ENCODE measurements around the gene SEMA3D.

The SEMA3D gene

GRCh38 chr7:85186521-85187241, at the start of gene SEMA3D:
SEMA3D (minus strand) TSS chr7:85187056; CDS start chr7:85121891, 65,165 bp downstream.
- no peak for FAIRE-seq

GRCh38 chr7:85234730-85235129, 47.9 kb upstream of the SEMA3D start:
- FAIRE-seq, result no peak

GRCh38 chr7:85232068-85232467, 45.2 kb upstream of the SEMA3D start:
- no peak for FAIRE-seq

DNA sequence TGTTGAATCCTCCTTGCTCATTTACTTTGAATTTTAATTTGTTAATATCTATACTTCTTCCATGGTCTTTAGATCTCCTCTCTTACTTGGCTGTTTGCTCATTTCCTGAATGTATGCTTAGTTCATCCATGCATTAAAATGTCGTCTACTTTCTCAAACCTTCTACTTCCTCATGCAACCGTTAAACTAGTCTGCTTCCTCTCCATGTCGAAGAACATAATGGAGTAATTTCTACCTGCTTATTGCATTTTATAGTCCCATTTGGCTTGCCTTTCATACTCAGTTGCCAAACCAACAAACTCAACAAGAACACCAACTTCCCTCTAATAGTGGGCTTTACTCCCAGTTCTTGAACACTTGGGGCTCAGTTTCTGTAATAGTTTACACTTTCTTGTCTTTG, 43.8 kb upstream of the SEMA3D start:
- no peak for FAIRE-seq

GRCh38 chr7:85229544-85229943, 42.7 kb upstream of the SEMA3D start:
- no peak for FAIRE-seq

GRCh38 chr7:85226361-85227085, 39.7 kb upstream of the SEMA3D start:
- no peak for FAIRE-seq

DNA sequence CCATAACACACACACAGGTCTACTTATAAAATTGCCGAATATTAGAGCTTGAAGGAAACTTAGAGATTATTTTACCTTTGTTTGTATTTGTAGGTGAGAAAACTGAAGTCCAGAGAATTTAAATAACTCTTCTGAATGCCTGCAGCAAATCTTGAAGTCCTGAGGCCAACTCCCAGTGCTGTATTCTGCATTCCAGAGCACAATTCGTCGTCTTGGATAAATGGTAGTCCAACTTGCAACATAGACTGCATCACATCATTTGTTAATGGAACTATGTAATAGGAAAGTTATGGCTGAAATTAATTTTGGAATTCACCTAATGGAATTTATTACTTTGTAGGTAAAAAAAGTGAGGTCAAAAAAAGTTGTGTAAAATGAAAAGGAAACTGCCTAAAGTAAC, 37.3 kb upstream of the SEMA3D start:
- no peak for FAIRE-seq

DNA sequence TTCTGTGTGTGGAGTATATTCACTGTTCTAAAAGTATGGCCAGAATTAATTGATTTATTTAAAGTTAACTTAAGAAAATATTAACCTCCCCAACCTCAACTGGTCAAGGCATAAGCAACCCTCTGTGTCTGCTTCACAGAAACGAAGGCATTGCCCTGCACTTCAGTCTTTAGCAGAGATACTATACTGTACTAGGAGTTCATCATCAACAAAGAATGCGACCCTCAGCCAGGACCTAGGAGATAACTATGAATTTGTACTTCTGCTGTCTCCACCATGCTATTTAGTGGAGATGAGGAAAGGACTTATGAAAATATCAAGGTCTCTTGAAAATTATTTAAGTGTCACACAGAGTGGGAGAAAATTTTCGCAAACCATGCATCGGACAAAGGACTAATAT, 35.7 kb upstream of the SEMA3D start:
- no peak for FAIRE-seq

- FAIRE-seq, result no peak
Measured at GRCh38 chr7:85221796-85222195, 34.9 kb upstream of the SEMA3D start.

DNA sequence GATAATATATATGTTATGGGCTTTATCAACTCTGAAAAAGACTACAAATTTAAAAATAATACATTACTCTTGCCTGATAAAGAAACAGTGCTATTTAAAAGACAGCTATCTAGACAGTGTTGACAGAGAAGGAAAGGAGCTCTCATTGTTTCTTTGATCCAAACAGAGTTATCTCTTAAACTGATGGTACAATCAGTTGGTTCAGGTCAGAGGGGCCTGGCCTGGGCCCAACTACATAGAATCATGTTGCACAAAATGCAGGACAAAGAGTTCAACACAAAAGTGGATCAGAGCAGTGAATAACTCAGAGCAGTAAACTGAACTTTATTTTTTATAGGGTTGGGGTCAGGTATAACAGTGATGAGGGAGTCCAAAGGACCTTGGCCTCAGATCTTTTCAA, 33.8 kb upstream of the SEMA3D start:
- FAIRE-seq, result no peak

- FAIRE-seq, result no peak
Measured at GRCh38 chr7:85220023-85220422, 33.2 kb upstream of the SEMA3D start.

GRCh38 chr7:85217085-85217484, 30.2 kb upstream of the SEMA3D start:
- no peak for FAIRE-seq

DNA sequence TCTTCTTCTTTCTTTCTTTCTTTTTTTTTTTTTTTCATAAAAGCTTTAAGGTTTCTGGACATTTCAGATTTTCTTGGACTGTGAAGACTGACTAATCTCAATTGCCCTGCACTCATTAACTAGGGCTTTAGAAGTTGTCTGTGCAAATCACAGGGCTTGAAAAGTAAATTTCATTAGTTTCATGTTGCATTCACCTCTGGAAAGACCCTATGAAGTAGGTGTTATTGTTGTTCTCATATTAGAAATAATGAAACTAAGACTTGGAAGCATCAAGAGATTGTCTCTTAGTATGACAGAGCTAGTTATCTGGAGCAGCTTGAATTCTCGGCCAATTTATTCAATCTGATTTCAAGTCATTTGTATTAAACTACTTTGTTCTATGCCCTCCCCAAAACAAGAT, 28.2 kb upstream of the SEMA3D start:
- FAIRE-seq, result no peak

DNA sequence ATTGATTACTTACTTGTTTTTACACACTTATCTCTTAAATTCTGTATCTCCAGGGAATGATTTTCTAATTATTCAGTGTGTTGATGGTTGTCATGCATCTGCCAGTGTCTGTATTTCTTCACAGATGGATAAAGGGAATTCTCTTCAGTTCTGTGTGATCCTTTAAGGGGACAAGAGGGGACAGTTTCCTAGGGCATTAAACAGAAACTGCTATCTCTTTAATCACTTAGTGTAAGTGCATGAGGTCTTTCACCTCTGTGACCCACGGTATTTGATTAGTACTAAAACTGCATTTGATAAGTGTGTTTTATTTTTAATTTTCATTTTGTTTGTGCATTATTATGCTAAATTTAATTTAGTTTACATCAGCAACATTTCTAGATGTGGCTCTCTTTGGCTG, 26.6 kb upstream of the SEMA3D start:
- no peak for FAIRE-seq

- no peak for FAIRE-seq
Measured at GRCh38 chr7:85205754-85206153, 18.9 kb upstream of the SEMA3D start.

DNA sequence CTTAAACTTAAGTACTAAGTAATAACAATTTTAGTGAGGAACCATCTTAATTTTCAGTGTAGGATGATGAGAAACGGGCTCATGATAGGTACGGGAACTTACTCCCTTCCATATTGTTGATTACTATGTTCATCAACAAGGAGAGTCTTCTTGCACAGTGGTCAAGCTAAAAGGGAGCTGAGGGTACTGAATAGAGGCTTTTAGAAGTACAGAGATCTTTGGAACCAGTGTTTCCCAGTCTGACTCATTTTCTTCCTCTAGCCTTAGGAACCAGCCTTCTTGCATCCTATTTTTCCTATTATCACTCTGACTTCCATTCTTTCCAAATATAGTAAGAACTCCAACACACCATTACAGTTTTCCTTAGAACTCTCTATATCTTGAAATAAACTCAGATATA, 17.6 kb upstream of the SEMA3D start:
- FAIRE-seq, result no peak

DNA sequence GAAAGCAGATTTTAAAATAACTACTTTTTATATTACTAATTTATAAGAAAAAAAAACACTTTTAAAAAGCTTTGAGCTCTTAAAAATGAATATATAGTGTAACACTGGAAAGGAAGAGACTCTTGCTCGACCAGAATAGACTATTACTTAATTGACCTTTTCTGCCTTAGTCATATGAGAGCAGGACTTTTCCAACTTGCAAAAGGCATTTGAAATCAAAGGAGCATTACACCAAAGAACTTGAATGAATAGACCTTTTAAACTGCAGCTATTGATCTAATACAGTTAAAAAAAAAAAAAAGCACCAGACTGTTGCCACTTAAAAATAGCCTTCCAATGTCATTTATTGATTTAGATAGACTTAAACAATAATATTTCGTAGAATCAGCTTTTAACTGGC, 17.2 kb upstream of the SEMA3D start:
- no peak for FAIRE-seq

DNA sequence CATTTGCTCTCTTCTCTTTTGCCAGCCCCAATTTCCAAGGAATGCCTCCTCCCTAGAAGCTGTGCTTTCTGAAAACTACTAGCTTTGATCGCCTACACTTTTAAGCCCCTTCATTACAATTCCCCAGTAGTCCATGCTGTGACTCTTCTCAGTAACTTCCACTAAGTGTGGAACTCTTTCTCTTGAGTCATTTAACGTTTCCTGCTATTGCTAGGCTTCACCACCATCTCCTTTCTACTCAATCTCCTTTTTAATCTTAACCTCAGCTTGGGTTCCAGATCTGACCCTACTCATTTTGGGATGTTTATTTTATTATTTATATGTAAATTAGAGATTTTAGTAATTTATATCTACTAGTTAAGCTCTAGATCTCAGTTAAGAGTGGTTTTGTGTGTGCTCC, 14.4 kb upstream of the SEMA3D start:
- FAIRE-seq, result no peak

GRCh38 chr7:85196696-85197095, 9.8 kb upstream of the SEMA3D start:
- no peak for FAIRE-seq

DNA sequence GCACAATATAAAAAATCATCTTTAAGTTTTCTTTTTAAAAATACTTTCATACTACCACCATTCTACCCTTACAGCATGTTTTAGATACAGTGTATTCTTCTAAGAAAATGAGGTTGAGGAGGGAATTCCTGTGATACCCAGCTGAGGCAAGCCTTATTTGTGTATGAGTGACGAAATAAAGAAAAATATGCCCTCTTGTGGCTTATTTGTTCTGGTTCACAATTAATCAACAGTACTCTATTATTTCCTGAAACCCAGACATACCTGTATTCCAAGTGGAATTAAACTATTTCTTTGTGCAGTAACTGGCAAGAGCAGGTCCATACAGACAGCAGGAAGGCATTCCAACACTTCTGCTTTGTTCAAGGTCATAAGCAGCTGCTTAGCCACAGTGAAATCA, 4.5 kb upstream of the SEMA3D start:
- no peak for FAIRE-seq

GRCh38 chr7:85186083-85186520, 754 bp downstream of the SEMA3D start:
- no peak for FAIRE-seq

- no peak for FAIRE-seq
Measured at GRCh38 chr7:85185424-85186082, 1.3 kb downstream of the SEMA3D start.

DNA sequence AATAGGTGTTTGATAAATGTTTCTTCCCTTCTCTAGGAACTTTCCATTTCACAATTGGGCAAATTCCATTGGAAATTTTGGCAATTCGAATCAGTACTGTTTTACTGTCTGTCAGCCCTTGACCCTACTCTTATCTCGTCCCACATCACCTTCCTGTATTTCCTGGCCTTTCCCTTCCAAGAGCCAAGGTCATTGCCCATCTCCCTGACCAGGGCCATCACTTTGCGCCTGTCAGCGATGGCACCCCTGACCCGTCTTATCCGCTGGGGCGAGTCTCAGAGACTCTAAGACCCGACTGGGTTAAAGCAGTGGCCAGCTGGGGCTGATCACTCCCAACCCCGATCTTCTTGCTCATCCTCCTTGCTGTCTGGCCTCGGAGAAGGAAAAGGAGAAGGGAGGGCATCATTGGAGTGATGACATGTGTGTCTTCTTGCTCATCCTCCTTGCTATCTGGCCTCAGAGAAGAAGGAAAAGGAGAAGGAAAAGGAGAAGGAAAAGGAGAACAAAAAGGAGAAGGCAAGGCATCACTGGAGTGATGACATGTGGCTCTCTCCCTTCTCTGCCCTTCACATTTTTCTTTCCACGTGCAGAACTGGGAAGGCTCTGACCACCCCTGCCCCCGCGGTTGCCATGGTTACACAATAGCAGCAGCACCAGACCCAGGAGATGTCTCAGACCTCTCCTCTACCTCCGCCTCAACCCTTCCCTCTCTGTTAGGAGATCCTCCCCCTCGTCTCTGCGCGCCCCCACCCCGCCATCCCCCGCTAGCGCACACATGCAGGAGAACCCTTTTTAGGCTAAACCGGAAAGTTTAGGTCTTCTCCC, 2.0 kb downstream of the SEMA3D start:
- FAIRE-seq, result no peak

Measured in A204.1 (cell line).